K562 (cell line): Measurements from ENCODE around the gene GRP. TPM values are rescaled to one million over a fixed set of nuclear protein-coding genes. Genes with fewer than 3 reads are reported as not detected.
A peak's percentile ranks its signal among the peaks of the same experiment; 100 is the strongest.

Experiments
- ATAC-seq: fragments of 200-7000 bp; cut with Tn5 transposase; 3 replicates; pipeline ENCODE4 v1.9.1; 2020; ENCODE audit warnings: moderate library complexity
- BruUV-seq: library from RNA; stranded (reverse); fragments of 400-500 nt; replicated peaks from 2 replicates; lab custom pipeline; 2021; lab: Mats Ljungman, UMichigan
- CTCF ChIA-PET: fragments of 300-600 bp; formaldehyde crosslinking; extraction: SDS; loops from one replicate; lab custom pipeline; 2021; ENCODE audit warnings: low intra/inter-chr PET ratio; lab: Yijun Ruan, JAX
- POLR2A ChIA-PET: fragments of 300-600, 350-650 bp; sonication (Branson Sonifier 250); formaldehyde crosslinking; extraction: SDS; loops from one replicate; lab custom pipeline; 2021; ENCODE audit warnings: antibody characterized with exemption, inconsistent platforms; lab: Yijun Ruan, JAX
- DNase-seq, 4 experiments: peaks; one replicate each; pipeline versions ENCODE4 v3.0.0 to v3.0.0-alpha.2; 2011 to 2018; ENCODE audit warnings: low spot score in 3 of 4, mixed read lengths in 3 of 4; ENCODE audit errors: extremely low read depth in 1 of 4
- FAIRE-seq: peaks from 2 replicates; lab custom pipeline; 2011; peaks lifted over from hg19 to GRCh38; lab: Jason Lieb, UNC
- H2AFZ ChIP-seq: 2 replicates; pipeline ENCODE4 v1.6.0; 2011; ENCODE audit warnings: low read depth, low read length, control low read depth, inconsistent platforms
- H3K27ac ChIP-seq: fragments of 200-600 bp; 3 replicates; pipeline ENCODE4 v1.8.0; 2011; ENCODE audit warnings: low read depth, mild to moderate bottlenecking, control low read depth, inconsistent platforms, low read length, moderate library complexity, mixed read lengths; ENCODE audit errors: extremely low read depth
- H3K27me3 ChIP-seq, 2 experiments: fragments of 300-600 bp in 1 of 2; 2 replicates in 1 of 2; 3 replicates in 1 of 2; pipeline versions ENCODE4 v1.6.0 to v1.8.0; 2011; ENCODE audit warnings: inconsistent platforms in 2 of 2, low read length in 2 of 2, mild to moderate bottlenecking in 1 of 2, mixed read lengths in 1 of 2, moderate library complexity in 1 of 2; ENCODE audit not compliant: control insufficient read depth in 2 of 2, insufficient read depth in 2 of 2
- H3K36me3 ChIP-seq: fragments of 300-600 bp; 3 replicates; pipeline ENCODE4 v1.8.0; 2011; ENCODE audit warnings: mild to moderate bottlenecking, low read length, inconsistent platforms; ENCODE audit not compliant: control insufficient read depth, insufficient read depth
- H3K4me1 ChIP-seq, 2 experiments: fragments of 200-600 bp in 1 of 2; replicated peaks in 1 of 2; 2 replicates in 1 of 2; 3 replicates in 1 of 2; pipeline versions ENCODE4 v1.5.1 to v1.8.0; 2011; ENCODE audit warnings: inconsistent platforms in 2 of 2, low read length in 2 of 2, mild to moderate bottlenecking in 1 of 2, mixed read lengths in 1 of 2, moderate library complexity in 1 of 2; ENCODE audit not compliant: control insufficient read depth in 2 of 2, insufficient read depth in 2 of 2
- H3K4me2 ChIP-seq: 2 replicates; pipeline ENCODE4 v1.6.1; 2011; ENCODE audit warnings: low read length, control low read depth, inconsistent platforms, mixed read lengths; ENCODE audit not compliant: insufficient read depth
- H3K4me3 ChIP-seq: fragments of 200-600 bp; sonication (generic), shearing (Covaris generic); 2 replicates; pipeline ENCODE4 v1.5.1; 2016; ENCODE audit warnings: control low read depth, inconsistent platforms
- H3K79me2 ChIP-seq: fragments of 200-600 bp; 3 replicates; pipeline ENCODE4 v1.8.0; 2011; ENCODE audit warnings: low read length, inconsistent platforms; ENCODE audit not compliant: control insufficient read depth, insufficient read depth
- H3K9ac ChIP-seq, 2 experiments: 2 replicates each; pipeline versions ENCODE4 v1.6.0 to v1.6.1; 2011; ENCODE audit warnings: low read depth in 2 of 2, low read length in 2 of 2, control low read depth in 1 of 2, inconsistent platforms in 1 of 2, mild to moderate bottlenecking in 1 of 2, mixed read lengths in 1 of 2; ENCODE audit not compliant: insufficient read depth in 1 of 2
- H3K9me1 ChIP-seq: one replicate; pipeline ENCODE4 v1.6.0; 2011; ENCODE audit warnings: inconsistent platforms, mild to moderate bottlenecking, low read length, moderate library complexity; ENCODE audit not compliant: control insufficient read depth, insufficient read depth
- H3K9me3 ChIP-seq: replicated peaks from 2 replicates; pipeline ENCODE4 v1.5.1; 2011; ENCODE audit warnings: low read depth, low read length, inconsistent platforms; ENCODE audit not compliant: control insufficient read depth, insufficient read depth
- H4K20me1 ChIP-seq: replicated peaks from 2 replicates; pipeline ENCODE4 v1.6.1; 2011; ENCODE audit warnings: low read length, inconsistent platforms, mixed read lengths; ENCODE audit not compliant: control insufficient read depth, insufficient read depth
- CEBPG ChIP-seq, 3 experiments: fragments of 200-800 bp in 1 of 3; sonication (Bioruptor generic) in 1 of 3; sonication (generic) in 1 of 3; formaldehyde crosslinking in 1 of 3; IDR thresholded peaks in 2 of 3; conservative IDR thresholded peaks in 1 of 3; 2 replicates each; pipeline versions ENCODE4 v1.6.1 to v1.8.0; 2016 to 2022; ENCODE audit warnings: missing compliant biosample characterization in 2 of 3, missing genetic modification characterization in 2 of 3, mild to moderate bottlenecking in 1 of 3, missing genetic modification reagents in 1 of 3
- HDAC2 ChIP-seq: fragments of 450-650 bp; IDR thresholded peaks from 2 replicates; pipeline ENCODE4 v1.6.1; 2016; ENCODE audit warnings: mild to moderate bottlenecking
- KAT8 ChIP-seq: fragments of 450-650 bp; IDR thresholded peaks from 2 replicates; pipeline ENCODE4 v1.6.1; 2016; ENCODE audit warnings: low read depth, mild to moderate bottlenecking
- L3MBTL2 ChIP-seq: fragments of 450-650 bp; IDR thresholded peaks from 2 replicates; pipeline ENCODE4 v1.6.1; 2016; ENCODE audit warnings: mild to moderate bottlenecking, moderate library complexity
- PHB2 ChIP-seq: fragments of 450-650 bp; IDR thresholded peaks from 2 replicates; pipeline ENCODE4 v1.6.1; 2017; ENCODE audit warnings: low read depth
- THRAP3 ChIP-seq: fragments of 450-650 bp; IDR thresholded peaks from 2 replicates; pipeline ENCODE4 v1.6.1; 2016; ENCODE audit warnings: mild to moderate bottlenecking, inconsistent platforms, borderline replicate concordance
- ZNF316 ChIP-seq: fragments of 450-650 bp; IDR thresholded peaks from 2 replicates; pipeline ENCODE4 v1.6.1; 2016
- WGBS: fragments of 100-300 bp; shearing (Covaris generic); methylation state at CpG from one replicate; pipeline ENCODE4 v1.1.6; 2016; ENCODE audit warnings: low coverage, mixed read lengths; ENCODE audit not compliant: insufficient coverage; ENCODE audit errors: missing lambda C conversion rate; 5-methylcytosine and 5-hydroxymethylcytosine counted together
- in situ Hi-C: fragments of 300-500 bp; cut with MboI; formaldehyde crosslinking; loops from 4 replicates; pipeline ENCODE4 v1.15.0; 2018; ENCODE audit warnings: inconsistent platforms, mixed read lengths
- intact Hi-C: fragments of 100-400 bp; cut with micrococcal nuclease; formaldehyde crosslinking; loops from 2 replicates; pipeline ENCODE4 v1.14.2; 2022
- polyA plus RNA-seq, 8 experiments: library from polyadenylated mRNA; depleted of rRNA in 4 of 8; stranded (reverse) in 5 of 8; unstranded in 3 of 8; fragments of >200 nt; fragmentation: Nextera tagmentation in 2 of 8; fragmentation: Illumina TruSeq in 1 of 8; extraction: Ambion mirVana in 2 of 8; extraction: Trizol in 1 of 8; gene quantifications; 2 replicates each; pipeline versions ENCODE4 v1.2.1 to v1.2.3, GENCODE V29; 2011 to 2014; ENCODE audit warnings: inconsistent platforms in 1 of 8, missing spikeins in 1 of 8
- total RNA-seq, 7 experiments: library from RNA; depleted of rRNA in 6 of 7; stranded (reverse); fragments of >200 nt in 6 of 7; fragmentation: Illumina TruSeq in 2 of 7; extraction: Trizol in 2 of 7; gene quantifications; 2 replicates each; pipeline versions ENCODE4 v1.2.1 to v1.2.3, GENCODE V29; 2011 to 2021; ENCODE audit warnings: low replicate concordance in 1 of 7
- TF ChIP-seq, protein P1 (sequence below): sonication (generic); formaldehyde crosslinking; IDR thresholded peaks from 2 replicates; pipeline ENCODE4 v1.8.0; 2022; ENCODE audit warnings: mild to moderate bottlenecking, missing genetic modification reagents, borderline replicate concordance
- TF ChIP-seq, protein P2 (sequence below), 3 experiments: IDR thresholded peaks in 2 of 3; conservative IDR thresholded peaks in 1 of 3; 2 replicates each; pipeline ENCODE4 v1.5.1; 2011 to 2012; ENCODE audit warnings: low read length in 3 of 3, mild to moderate bottlenecking in 3 of 3, control low read depth in 2 of 3, improper control_type of control experiment in 1 of 3, inconsistent platforms in 1 of 3, low read depth in 1 of 3, mixed read lengths in 1 of 3, moderate library complexity in 1 of 3; ENCODE audit not compliant: insufficient read depth in 2 of 3

GRP gene
- total and polyA plus RNA-seq, 9 of the 15 experiments (the other 6 are each of a cell fraction or from before 2014, with no cell fraction given) = 0.07 TPM; not detected in 8

DNA sequence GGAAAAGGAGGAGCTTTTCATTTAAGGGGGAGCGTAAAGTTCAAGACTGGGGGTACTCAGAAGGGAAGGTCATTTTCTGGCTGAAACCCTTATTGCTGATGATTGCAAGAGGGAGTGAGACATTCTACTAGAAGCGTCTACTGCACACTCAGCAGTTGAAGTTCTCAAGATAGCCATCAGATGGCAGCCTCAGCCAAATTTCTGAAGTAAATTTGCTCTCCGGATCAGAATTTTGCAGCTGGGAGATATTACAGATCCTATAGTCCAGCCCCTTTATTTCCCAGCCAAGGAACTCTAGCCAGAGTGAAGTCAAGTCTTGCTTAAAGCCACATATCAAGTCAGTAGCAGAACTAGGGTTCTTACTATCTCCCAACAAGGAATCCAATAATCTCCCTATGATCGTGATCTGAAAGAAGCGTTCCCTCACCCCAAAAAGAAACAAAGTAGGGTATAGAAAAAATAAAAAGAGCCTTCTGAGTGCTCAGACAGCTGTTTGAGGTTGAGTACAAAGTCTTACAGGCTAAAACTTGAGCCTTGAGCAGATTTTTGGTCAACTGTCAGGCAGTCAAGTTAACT, 29.3 kb downstream of the GRP start:
- ChIA-PET CTCF (interaction anchor here (0.9 to 1.9 kb wide), 2 partner anchors 153 to 575 kb away, joined by 3 to 18 read pairs; no protein-coding TSS in a partner anchor), POLR2A (no interaction called here)
- no peaks in the 10 kb centered on the region for H4K20me1 ChIP-seq
- H3K4me3 ChIP-seq = no peak overlapping the region
- no peaks in the 10 kb centered on the region for H3K9me1 ChIP-seq
- no peak overlapping the region for H3K27ac ChIP-seq
- no peaks in the 10 kb centered on the region for H3K27me3 ChIP-seq
- H3K9ac ChIP-seq = no peak overlapping the region
- H3K9me3 ChIP-seq = no peaks in the 10 kb centered on the region
- intact Hi-C loops = loop anchor here (1.0 to 10.0 kb wide), 3 partner anchors 59 to 576 kb away; no protein-coding TSS in a partner anchor
- no peaks in the 10 kb centered on the region for H3K79me2 ChIP-seq
- BruUV-seq = no TSS peak
- WGBS = 16% methylated on average over 5 of the region's 5 CpGs
- no peaks in the 10 kb centered on the region for H3K4me1 ChIP-seq
- peak; percentile 16 to 59 (median 24) for DNase-seq
- ATAC-seq = peak; percentile 81
- H3K36me3 ChIP-seq = no peaks in the 10 kb centered on the region
- H2AFZ ChIP-seq = no peak overlapping the region
- in situ Hi-C loops = no loop called here
- FAIRE-seq = peak; percentile 72
- H3K4me2 ChIP-seq = no peak overlapping the region
- TF ChIP-seq L3MBTL2 (no peak), CEBPG (CRISPR knock-in tag; IDR thresholded peaks at IDR 0.05) (peak; percentile 40; the same call in 1 of the 2 replicates), CEBPG (tag; conservative IDR thresholded peaks at IDR 0.05 in 1 of 2, IDR thresholded peaks at IDR 0.05 in 1 of 2) (peak in 1 of 2 experiments; percentile 47; a peak in 1 of 4 replicates), PHB2 (no peak), KAT8 (no peak), ZNF316 (peak; percentile 48), THRAP3 (no peak), HDAC2 (no peak)
- TF ChIP-seq, protein P1, sequence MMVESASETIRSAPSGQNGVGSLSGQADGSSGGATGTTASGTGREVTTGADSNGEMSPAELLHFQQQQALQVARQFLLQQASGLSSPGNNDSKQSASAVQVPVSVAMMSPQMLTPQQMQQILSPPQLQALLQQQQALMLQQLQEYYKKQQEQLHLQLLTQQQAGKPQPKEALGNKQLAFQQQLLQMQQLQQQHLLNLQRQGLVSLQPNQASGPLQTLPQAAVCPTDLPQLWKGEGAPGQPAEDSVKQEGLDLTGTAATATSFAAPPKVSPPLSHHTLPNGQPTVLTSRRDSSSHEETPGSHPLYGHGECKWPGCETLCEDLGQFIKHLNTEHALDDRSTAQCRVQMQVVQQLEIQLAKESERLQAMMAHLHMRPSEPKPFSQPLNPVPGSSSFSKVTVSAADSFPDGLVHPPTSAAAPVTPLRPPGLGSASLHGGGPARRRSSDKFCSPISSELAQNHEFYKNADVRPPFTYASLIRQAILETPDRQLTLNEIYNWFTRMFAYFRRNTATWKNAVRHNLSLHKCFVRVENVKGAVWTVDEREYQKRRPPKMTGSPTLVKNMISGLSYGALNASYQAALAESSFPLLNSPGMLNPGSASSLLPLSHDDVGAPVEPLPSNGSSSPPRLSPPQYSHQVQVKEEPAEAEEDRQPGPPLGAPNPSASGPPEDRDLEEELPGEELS (CRISPR knock-in tag) = no peak
- TF ChIP-seq, protein P2, sequence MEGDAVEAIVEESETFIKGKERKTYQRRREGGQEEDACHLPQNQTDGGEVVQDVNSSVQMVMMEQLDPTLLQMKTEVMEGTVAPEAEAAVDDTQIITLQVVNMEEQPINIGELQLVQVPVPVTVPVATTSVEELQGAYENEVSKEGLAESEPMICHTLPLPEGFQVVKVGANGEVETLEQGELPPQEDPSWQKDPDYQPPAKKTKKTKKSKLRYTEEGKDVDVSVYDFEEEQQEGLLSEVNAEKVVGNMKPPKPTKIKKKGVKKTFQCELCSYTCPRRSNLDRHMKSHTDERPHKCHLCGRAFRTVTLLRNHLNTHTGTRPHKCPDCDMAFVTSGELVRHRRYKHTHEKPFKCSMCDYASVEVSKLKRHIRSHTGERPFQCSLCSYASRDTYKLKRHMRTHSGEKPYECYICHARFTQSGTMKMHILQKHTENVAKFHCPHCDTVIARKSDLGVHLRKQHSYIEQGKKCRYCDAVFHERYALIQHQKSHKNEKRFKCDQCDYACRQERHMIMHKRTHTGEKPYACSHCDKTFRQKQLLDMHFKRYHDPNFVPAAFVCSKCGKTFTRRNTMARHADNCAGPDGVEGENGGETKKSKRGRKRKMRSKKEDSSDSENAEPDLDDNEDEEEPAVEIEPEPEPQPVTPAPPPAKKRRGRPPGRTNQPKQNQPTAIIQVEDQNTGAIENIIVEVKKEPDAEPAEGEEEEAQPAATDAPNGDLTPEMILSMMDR (IDR thresholded peaks at IDR 0.05 in 2 of 3, conservative IDR thresholded peaks at IDR 0.05 in 1 of 3; ENCODE audit: insufficient read depth in 2 of 3, low read depth in 1 of 3, low read length in 3 of 3) = peak; percentile 50 to 67 (median 59); a peak in 5 of 6 replicates
